ENCODE data around the gene BRD7. TPM values are rescaled to one million over a fixed set of nuclear protein-coding genes. Genes with fewer than 3 reads are reported as not detected.

BRD7 gene
- total RNA-seq, 6 experiments from 2014 or later = 16.9 to 24.1 (median 20.2) TPM

- Histone ChIP-seq H3K9me3 (no peaks in the 10 kb centered on the region), H3K4me1 (no peaks in the 10 kb centered on the region), H3K4me3 (no peak overlapping the region), H3K36me3 (no peaks in the 10 kb centered on the region), H3K27me3 (no peaks in the 10 kb centered on the region), H3K27ac (no peak overlapping the region)
- TF ChIP-seq, protein P1, sequence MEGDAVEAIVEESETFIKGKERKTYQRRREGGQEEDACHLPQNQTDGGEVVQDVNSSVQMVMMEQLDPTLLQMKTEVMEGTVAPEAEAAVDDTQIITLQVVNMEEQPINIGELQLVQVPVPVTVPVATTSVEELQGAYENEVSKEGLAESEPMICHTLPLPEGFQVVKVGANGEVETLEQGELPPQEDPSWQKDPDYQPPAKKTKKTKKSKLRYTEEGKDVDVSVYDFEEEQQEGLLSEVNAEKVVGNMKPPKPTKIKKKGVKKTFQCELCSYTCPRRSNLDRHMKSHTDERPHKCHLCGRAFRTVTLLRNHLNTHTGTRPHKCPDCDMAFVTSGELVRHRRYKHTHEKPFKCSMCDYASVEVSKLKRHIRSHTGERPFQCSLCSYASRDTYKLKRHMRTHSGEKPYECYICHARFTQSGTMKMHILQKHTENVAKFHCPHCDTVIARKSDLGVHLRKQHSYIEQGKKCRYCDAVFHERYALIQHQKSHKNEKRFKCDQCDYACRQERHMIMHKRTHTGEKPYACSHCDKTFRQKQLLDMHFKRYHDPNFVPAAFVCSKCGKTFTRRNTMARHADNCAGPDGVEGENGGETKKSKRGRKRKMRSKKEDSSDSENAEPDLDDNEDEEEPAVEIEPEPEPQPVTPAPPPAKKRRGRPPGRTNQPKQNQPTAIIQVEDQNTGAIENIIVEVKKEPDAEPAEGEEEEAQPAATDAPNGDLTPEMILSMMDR (IDR thresholded peaks at IDR 0.05) = no peak
- TF ChIP-seq POLR2A (IDR thresholded peaks at IDR 0.05) = no peak
- intact Hi-C loops (cut with DNase I) = no loop called here
- WGBS (ENCODE audit: insufficient coverage, low coverage, low lambda C conversion rate, missing lambda C conversion rate) = 76% methylated on average over 4 of the region's 5 CpGs
- ATAC-seq (no peak), DNase-seq (no peak)
Measured at GRCh38 chr16:50398336-50398735, 29.5 kb upstream of the BRD7 start.

DNA sequence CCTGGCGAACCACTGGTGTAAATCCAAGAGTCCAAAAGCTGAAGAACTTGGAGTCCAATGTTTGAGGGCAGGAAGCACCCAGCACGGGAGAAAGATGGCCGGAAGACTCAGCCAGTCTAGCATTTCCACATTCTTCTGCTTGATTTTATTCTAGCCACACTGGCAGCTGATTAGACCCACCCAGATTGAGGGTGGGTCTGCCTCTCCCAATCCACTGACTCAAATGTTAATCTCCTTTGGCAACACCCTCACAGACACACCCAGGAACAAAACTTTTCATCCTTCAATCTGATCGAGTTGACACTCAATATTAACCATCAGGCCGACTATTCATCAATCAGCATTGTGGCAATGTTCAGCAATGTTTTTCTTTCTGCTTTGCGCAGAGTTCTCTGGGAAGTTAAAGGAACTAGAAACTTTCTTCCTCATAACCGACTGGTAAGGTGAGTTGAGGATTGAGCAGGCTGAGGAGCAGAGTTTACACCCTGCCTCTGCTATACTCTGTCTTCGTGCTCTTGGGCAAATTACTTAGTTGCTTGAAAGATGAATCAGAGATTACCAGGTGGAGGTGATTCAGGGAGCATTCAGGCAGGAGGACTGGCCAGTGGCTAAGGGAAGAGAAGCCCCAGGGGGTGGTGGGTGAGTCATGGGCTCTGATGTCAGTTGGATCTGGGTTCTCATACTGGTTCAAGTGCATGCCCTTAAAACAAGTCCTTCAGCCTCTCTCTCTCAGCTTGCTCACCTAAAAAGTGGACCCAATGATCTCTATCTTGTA, 28.2 kb upstream of the BRD7 start:
- intact Hi-C loops (cut with DNase I) = no loop called here
- DNase-seq (no peak), ATAC-seq (no peak)
- H3K4me3 ChIP-seq = no peak overlapping the region
- no peak for TF ChIP-seq POLR2A (IDR thresholded peaks at IDR 0.05)
- TF ChIP-seq, protein P1 (IDR thresholded peaks at IDR 0.05) = no peak
- WGBS (ENCODE audit: insufficient coverage, low coverage, low lambda C conversion rate, missing lambda C conversion rate) = 81% methylated on average over 5 of the region's 8 CpGs
- no peaks in the 10 kb centered on the region for H3K9me3 ChIP-seq
- H3K36me3 ChIP-seq = no peaks in the 10 kb centered on the region
- H3K4me1 ChIP-seq = no peaks in the 10 kb centered on the region
- H3K27me3 ChIP-seq = no peaks in the 10 kb centered on the region
- no peak overlapping the region for H3K27ac ChIP-seq

DNA sequence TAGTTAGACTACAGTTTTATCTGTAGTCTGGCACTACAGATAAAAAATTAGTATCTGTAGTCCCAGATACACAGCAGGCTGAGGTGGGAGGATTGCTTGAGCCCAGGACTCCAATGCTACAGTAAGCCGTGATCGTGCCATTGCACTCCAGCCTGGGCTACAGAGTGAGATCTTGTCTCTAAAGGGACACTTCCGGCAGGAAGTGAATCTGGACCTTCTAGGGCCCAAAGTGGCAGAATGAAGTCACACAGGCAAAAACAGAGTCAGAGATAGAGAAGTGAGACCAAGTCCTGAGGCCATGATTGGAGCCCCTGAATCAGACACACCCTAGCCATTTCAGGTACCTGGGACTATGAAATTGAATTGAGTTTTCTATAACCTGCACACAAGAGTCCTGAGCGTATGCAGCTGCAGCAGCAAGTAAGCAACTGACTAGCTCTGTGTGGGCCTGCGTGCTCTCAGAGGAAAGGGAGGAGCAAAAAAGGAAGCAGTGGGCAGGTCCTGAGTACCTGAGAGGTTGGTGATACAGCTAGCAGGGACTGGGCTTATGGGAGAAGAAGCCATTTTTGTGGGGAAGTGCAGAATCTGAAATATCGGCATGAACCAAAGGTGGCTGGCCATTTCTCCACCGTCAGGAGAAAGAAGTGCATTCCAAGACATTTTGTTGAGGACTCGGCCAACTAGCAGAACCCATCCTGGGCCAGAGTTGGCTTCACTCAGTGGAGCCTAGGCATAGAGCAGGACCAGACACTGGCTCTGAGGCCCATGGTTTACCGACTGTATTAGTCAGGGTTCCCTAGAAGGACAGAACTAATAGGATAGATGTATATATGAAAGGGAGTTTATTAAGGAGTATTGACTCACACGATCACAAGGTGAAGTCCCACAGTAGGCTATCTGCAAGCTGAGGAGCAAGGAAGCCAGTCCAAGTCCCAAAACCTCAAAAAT, 27.2 kb upstream of the BRD7 start:
- TF ChIP-seq, protein P1 (IDR thresholded peaks at IDR 0.05) = no peak
- TF ChIP-seq POLR2A (IDR thresholded peaks at IDR 0.05) = no peak
- intact Hi-C loops (cut with DNase I) = no loop called here
- ATAC-seq (no peak), DNase-seq (no peak)
- H3K4me1 ChIP-seq = no peaks in the 10 kb centered on the region
- no peaks in the 10 kb centered on the region for H3K36me3 ChIP-seq
- H3K9me3 ChIP-seq = no peaks in the 10 kb centered on the region
- H3K27ac ChIP-seq = no peak overlapping the region
- WGBS (ENCODE audit: insufficient coverage, low coverage, low lambda C conversion rate, missing lambda C conversion rate) = 75% methylated on average over 7 of the region's 10 CpGs
- H3K4me3 ChIP-seq = no peak overlapping the region
- H3K27me3 ChIP-seq = no peaks in the 10 kb centered on the region

- no peak overlapping the region for H3K27ac ChIP-seq
- H3K4me3 ChIP-seq = no peak overlapping the region
- DNase-seq (no peak), ATAC-seq (no peak)
- TF ChIP-seq, protein P1 (IDR thresholded peaks at IDR 0.05) = no peak
- TF ChIP-seq POLR2A (IDR thresholded peaks at IDR 0.05) = no peak
- H3K4me1 ChIP-seq = no peaks in the 10 kb centered on the region
- WGBS (ENCODE audit: insufficient coverage, low coverage, low lambda C conversion rate, missing lambda C conversion rate) = 54% methylated on average over 4 of the region's 6 CpGs
- H3K27me3 ChIP-seq = no peaks in the 10 kb centered on the region
- H3K9me3 ChIP-seq = no peaks in the 10 kb centered on the region
- intact Hi-C loops (cut with DNase I) = no loop called here
- no peaks in the 10 kb centered on the region for H3K36me3 ChIP-seq
Measured at GRCh38 chr16:50393858-50394802, 25.3 kb upstream of the BRD7 start.

All from right lobe of liver (tissue), 6 donors.